Kidney tubule cell (primary cell): Measurements from ENCODE around the gene BAD.
A peak's percentile ranks its signal among the peaks of the same experiment; 100 is the strongest.

ENCODE experiments used
- DNase-seq: peaks from one replicate; pipeline ENCODE4 v3.0.0-alpha.2; 2018; ENCODE audit warnings: low spot score

Gene BAD

DNA sequence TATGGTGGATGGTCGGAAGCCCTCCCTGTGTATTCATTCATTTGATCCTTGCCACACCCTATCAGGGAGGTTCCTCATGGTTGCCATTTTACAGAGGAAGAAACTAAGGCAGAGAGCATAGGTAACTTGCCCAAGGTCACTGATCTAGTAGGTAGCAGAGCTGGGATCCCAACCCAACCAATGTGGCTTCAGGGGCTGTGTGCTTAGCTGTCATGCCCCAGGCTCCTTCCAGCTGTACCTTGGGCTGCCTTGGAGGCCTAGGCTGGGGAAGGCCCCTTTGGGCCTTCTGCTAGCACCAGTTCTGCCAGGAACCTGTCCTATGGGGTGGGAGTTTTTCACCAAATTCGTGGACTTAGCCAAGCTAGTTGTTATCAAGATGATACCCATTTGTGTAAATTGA is 8.6 kb downstream of the BAD start:
- no peak for DNase-seq

DNA sequence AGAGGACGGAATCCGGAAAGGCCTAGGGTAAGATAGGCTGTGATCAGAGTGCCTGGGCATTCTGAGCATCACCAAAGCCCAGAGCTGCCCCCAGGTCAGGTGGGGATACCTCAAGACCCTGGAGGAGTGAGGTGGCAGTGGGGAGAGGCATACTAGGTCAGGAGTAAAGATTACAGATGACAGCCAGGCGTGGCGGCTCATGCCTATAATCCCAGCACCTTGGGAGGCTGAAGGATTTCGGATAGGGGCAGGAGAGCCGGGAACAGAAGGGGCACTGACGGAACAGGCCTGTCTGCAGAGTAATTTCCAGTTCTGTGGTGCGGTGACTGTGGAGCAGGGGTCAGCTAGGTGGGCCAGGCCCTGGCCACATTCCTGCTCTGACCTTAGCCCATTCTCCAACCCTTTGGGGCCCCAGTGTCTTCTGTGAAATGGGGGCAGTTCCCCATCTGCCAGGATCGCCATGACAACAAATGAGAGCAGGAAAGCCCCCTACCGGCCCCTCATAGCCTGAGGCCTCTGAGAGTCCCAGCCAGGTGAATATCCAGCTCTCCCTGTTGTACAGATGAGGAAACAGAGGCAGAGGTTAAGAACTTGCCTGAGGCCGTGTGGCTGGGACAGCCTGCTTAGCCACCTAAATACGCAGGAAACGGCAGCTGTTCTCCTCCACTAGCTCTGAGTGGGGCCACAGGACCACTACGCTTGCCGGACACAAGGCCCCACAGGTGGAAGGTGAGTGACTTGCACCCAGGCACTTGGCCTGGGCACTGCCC is 9.2 kb downstream of the BAD start:
- DNase-seq: no peak

DNA sequence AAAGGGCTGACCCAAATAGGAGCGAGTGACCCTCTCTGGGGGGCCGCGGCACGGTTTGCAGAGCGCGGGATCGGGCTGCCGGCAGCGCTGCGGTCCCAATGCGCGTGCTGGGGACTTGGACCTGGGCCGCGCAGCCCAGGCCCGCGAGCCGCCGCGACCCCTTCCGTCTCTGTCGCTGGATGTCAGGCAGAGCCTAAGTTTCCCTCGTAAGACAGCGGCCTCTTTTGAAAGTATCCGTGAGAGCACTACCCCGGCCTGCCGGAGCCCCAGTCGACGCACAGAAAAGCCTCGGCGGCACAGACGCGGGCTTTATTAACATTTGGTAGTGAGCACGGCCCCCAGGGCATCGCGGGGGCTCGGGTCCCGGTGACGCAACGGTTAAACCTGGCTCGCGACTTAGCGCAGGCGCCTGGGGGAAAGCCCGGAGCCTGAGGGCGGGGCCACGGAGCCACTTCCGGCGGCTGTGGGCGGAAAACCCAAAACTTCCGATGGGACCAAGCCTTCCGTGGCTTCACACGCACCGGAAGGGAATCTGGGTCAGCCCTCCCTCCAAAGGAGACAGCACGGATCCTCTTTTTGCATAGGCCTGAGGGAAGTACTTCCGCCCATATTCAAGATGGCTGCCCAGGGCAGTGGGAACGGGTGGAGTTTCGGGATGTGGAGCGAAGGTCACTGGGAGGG is 14.8 kb downstream of the BAD start:
- DNase-seq: peak; percentile 100

DNA sequence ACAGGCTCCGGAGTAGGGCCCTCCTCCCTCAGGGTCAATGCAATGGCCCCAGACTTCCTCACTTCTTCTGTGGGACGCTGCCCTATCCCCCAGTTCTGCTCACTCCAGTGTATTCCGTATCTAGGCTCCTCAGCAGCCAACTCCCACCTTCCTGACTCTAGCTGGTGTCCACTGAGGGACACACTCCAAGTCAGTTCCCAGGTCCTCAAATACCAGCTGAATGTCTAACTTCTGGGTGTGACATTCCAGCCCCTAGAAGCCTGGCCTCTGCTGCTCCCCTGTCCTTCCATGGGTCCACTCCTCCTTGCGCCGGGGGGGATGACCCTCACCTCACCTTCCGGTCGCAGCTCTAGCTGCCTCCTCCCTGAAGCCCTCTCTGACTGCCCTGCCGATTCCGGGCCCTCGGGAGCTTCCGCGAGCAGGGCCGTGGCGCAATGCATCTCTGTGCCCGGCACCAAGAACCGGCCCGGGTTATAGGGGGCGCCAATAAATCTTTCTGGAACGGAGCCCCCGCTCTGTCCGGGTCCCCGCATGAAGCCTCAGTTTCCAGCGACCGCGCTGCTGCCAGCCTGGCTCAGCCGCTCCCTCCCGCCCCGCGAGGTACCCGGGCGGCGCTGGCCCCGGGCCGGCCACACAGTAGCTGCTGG is 15.4 kb downstream of the BAD start:
- DNase-seq: peak; percentile 77

DNA sequence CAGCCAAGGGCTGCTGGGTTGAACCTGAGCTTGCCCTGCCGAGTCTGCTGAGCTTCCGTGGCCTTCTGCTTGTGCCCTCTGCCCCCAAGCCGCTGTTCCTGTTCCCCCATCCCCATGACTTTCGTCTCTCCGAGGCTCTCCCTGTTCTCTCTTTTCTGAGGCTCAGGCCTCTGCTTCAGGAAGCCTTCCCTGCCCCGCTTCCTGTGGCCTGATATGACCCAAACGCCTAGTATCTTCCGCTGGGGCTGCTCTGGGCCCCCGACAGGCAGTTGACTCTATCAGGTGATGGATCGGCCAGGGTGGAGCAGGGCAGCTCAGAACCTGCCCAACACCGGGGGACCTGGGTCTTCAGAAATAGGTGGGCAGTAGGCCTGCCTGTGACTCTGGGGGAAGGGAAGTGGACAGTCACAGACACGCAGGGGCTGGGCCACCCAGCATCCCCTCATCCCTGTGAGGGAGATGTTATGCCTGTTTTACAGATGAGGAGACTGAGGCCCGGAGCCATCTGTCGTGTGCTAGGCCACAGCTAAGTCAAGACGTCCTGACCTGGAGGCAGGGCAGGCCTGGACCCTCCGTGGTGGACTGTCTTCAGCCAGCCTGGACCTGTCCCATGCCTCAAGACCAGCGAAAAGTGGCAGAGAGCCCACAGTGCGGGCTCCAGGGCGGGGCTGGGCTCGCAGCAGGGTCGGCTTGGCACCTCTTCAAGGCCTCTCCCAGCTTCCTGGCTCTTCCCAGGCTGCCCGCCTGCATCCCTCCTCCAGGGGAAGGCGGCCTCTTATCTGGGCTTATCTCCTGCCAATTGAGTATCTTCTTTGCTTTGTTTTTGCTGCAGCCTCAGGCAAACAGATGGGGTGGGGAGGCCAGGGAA is 16.2 kb downstream of the BAD start:
- DNase-seq: no peak

DNA sequence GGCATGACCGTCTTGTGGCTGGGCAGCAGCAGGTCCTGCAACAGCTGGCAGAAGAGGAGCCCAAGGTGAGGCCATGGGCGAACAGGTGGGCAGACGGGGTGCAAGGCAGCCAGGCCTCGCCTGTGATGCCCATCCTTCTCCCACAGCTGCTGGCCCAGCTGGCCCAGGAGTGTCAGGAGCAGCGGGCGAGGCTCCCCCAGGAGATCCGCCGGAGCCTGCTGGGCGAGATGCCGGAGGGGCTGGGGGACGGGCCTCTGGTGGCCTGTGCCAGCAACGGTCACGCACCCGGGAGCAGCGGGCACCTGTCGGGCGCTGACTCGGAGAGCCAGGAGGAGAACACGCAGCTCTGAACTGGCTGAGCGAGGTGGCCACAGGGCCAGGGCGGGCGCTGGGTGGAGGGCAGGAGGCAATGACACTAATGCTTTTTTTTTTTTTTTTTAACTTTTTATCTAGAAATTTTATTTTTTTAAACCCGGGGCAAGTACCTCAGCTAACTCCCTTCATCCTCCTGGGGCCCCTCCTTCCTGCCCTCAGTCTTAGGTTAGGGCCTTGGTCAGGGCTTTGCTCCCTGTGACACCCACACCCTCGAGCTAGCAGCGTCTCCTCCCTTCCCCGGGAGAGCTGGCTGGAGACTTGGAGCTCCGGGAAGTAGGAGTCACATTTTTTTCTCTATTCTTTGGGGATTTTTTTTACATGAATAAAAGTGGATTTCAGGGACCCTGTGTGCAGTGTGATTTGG is 17.1 kb downstream of the BAD start:
- no peak for DNase-seq

DNA sequence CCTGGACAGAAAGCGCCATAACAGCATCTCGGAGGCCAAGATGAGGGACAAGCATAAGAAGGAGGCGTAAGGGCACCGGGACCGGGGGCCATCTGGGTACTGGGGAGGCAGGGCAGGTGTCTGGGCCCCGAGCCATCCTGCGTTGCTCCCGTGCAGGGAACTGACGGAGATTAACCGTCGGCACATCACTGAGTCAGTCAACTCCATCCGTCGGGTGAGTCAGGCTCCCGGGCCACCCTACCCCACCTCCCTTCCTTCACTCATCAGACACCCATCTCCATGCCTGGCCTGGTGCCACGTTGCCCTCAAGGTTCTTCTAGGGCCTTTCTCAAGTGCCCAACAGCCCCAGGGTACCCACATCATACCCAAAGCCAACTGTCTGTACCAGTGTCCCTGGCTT is 18.1 kb downstream of the BAD start:
- no peak for DNase-seq

DNA sequence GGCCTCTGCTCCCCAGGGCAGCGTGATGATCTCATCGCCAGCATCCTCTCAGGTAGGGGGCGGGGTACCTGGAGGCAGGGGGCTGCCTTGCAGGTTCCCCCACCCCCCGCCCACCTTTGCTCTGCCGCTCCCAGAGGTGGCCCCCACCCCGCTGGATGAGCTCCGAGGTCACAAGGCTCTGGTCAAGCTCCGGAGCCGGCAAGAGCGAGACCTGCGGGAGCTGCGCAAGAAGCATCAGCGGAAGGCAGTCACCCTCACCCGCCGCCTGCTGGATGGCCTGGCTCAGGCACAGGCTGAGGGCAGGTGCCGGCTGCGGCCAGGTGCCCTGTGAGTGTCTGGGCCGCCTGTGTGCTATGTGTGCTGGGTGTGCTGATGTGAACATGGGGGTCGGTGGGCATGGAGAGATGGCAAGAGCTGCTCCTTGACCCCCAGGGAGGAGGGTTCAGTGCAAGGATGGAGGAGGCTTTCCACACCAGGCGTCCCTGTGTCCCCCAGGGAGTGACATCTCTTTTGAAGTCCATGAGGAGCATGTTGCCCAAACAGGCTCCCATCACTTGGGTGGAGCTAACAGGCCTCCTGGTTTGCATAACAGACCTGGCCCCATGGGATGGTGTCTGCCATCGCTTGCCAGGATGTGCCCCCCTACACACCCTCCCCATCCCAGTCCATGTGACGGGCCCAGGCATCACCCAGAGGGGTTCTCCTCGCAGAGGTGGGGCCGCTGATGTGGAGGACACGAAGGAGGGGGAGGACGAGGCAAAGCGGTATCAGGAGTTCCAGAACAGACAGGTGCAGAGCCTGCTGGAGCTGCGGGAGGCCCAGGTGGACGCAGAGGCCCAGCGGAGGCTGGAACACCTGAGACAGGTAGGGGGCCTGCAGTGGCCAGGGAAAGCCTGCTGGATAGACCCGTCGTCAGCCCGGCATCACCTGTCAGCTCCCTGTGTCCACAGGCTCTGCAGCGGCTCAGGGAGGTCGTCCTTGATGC is 19.0 kb downstream of the BAD start:
- no peak for DNase-seq

DNA sequence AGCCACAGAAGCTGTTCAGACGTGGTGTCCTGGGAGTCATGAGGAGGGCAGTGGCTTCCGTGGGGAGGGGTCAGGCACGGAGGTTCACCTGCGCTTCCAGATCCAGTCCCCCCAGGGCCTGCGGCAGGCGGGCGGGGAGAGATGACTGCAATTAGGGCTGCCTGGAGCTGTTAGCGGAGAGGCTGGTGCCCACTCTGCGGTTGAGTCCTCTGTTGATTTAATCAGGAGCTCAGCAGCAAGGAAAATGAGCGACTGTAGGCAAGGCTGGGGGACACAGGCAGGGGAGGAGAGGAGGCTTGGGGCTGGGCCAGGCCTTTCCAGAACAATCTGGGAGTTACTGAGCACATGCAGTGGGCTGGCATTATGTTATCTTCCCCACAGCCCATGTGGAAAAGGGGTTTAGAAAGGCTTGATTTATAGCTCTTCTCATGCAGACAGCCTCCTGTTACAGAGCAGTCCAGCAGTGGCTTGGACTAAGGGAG is 20.1 kb downstream of the BAD start:
- DNase-seq: no peak

DNA sequence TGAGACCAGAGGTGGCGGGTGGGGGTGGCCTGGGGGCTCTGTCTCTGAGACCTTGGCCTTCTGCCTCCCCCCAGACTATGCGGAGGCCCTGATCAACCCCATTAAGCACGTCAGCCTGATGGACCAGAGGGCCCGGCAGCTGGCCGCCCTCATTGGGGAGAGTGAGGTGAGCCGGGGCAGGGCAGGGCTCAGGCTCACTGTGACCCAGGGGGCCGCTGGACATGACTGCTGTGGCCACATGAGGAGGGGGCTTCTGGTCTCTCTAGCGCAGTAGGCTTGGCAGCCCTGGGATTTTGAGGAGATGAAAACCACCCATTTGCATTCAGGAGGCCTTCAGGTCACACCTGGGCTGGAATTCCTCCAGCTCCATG is 20.5 kb downstream of the BAD start:
- DNase-seq: no peak

DNA sequence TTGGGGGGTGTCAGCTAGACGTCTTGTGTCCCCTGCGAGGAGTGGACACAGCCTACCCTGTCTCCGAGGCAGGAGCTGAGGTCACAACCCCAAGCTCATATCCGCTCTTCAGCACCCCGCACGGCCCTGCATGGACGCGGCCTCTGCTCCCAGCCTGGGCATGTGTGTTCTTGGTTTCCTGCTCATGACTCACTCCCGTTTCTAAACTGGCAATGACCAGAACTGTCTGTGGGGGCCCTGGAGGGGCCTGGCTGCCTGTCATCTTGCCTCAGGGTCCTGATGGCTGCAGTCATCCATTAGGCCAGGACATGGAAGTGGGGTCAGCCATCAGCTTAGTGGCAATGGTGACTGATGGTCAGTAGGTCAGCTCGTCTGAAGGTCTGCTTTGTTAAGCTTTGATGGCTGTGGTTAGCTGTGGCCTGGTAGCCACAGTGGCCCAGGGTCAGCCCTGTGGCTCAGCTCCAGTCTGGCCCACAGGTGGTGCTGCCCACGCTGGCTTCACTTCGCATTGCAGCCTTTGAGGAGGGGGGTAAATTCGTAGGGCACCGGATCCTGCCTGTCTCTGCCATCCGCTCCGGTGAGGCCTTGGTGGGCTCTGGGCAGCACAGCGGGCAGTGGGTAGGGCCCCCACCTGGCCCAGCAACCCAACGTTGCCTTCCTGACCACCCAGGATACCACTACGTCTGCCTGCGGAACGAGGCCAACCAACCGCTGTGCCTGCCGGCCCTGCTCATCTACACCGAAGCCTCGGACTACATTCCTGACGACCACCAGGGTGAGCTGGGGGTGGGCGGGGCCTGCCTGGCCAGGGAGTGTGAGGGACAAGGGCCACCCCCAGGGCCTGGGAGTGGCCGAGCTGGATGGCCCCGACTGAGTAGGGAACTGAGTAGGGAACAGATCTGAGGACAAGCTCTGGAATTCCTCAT is 21.2 kb downstream of the BAD start:
- peak; percentile 29 for DNase-seq

DNA sequence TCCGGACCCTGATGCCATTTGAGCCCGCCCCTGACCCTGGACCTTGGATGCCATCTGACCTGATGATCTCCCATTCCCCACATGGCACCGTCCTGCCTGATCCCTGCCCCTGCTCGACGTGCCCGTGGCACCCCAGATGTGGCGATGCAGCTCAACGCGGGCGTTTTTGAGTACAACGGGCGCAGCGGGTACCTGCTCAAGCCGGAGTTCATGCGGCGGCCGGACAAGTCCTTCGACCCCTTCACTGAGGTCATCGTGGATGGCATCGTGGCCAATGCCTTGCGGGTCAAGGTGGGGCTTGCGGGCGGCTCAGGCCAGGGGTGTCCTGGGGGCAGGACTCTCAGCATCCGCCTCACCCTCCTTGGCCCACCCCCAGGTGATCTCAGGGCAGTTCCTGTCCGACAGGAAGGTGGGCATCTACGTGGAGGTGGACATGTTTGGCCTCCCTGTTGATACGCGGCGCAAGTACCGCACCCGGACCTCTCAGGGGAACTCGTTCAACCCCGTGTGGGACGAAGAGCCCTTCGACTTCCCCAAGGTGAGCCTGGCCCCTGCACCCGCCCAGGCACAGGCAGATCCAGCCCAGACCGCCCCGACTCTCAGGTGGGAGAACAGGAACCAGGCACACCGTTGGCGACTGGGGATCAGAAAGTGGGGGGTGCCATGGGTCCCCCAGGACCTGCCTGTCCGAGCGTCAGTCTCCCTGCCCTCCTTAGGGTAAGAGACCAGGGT is 22.0 kb downstream of the BAD start:
- DNase-seq: no peak

DNA sequence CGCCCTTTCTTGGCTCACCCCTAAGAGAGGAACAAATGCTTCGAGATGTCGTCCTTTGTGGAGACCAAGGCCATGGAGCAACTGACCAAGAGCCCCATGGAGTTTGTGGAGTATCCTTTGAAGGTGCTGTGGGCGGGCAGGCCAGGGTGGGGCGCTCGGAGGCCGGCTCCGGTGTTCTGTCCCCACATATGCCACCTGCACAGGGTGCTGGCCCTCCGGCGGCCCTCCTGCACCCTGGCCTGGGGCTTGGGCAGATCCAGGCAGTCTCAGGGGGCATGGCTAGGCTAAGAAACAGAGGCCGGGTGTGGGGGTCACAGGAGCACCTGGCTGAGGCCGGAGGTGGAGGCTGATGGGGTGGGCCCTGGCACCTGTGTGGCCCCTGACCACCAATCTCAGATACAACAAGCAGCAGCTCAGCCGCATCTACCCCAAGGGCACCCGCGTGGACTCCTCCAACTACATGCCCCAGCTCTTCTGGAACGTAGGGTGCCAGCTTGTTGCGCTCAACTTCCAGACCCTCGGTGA is 22.8 kb downstream of the BAD start:
- DNase-seq: no peak

DNA sequence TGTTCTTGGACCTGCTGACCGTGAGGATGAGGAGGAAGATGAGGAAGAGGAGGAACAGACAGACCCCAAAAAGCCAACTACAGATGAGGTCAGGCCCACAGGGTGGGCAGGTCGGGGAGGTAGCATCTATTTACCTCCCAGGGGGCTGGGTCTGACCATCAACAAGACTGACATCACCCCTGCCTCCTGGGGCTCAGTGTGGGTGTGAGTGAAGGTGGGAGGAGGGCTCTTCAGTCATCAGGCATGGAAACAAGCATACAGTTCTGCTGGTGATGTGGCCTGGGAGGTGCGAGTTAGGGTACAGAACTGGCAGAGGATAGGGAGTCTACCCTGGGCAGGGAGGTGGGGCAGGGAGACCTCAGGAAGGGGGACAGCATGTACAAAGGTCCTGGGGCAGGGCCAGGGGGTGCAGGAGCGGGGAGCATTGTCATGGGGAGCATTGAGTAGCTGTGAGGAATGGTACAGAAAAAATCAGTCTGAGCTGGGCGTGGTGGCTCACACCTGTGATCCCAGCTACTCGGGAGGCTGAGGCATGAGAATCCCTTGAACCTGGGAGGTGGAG is 24.2 kb downstream of the BAD start:
- DNase-seq: no peak

DNA sequence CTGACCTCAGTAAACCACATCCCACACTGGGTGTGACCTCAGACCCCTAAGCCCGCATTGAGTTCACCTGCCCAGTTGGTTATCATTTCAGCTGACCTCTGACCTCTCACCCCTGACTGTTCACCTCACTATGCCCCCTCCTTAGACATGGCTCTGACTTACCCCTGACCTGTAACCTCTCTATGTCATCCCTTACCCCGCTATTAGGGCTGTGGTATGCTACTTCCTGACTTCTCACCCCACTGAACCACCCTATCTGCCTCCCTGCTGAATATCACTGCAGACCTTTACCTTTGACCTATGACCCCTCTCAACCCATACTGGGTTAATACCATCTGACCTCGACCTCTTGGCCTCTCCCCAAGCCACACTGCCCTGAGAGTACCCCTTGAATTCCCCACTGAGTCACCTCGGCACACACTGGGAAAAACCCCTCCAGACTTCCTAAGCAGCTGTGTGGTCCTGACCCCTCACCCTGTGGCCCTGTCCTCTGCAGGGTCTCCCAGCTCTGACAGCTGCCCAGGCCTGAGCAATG is 24.9 kb downstream of the BAD start:
- no peak for DNase-seq

DNA sequence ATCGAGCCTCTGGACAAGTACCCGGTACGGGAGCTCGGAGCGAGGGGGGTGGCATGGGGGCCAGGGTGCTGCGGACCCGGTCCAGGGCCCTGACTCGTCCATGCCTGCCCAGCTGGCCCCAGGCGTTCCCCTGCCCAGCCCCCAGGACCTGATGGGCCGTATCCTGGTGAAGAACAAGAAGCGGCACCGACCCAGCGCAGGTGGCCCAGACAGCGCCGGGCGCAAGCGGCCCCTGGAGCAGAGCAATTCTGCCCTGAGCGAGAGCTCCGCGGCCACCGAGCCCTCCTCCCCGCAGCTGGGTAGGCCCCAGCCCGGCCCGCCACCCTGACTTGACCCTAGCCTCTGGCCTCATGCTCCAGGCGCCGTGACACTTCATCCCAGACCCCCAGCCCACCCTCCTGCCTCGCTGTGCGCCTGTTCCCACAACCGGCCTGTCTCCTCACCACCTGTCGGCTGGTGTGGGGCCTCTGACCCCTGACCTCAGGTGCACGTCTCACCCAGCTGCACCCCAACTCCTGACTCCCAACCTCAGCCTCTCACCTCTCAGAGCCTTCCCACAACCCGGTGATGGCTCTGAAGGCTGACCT is 25.4 kb downstream of the BAD start:
- DNase-seq: no peak

DNA sequence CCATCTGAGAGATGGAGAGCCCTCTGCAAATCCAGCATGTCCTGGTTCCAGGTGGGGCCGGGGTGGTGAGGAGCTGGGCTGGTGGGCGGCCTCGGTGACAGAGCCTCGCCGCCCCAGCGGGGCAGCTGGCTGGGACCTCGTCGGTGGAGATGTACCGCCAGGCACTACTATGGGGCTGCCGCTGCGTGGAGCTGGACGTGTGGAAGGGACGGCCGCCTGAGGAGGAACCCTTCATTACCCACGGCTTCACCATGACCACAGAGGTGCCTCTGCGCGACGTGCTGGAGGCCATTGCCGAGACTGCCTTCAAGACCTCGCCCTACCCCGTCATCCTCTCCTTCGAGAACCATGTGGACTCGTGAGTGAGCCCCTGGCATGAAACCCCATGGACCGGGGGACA is 26.1 kb downstream of the BAD start:
- DNase-seq: no peak
